ENCODE data around the gene TBC1D16. TPM values are rescaled to one million over a fixed set of nuclear protein-coding genes. Genes with fewer than 3 reads are reported as not detected.

The TBC1D16 gene
- total RNA-seq, 4 donors from 2014 or later, result 5.8 to 8.1 (median 7.0) TPM

DNA sequence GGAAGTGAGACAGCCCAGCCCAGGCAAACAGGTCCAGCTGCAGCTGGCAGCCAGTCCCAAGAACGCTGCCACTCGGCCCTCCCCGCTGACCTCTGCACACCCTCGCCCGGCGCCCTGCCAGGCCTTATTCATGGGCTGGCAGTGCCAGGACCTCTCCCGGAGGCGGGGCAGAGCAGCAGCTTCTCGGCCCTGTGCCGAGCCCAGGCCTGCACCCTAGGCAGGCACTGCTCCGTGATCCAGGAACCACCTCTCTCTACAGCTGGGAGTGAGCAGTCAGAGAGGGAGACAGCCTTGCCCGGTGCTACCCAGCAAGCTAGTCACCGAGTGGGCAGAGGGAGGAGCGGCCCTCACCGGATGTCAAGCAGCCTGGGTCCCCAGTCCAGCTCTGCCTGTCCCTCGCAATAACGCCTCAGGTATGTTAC lies 116.5 kb downstream of the TBC1D16 start:
- intact Hi-C loops (cut with DNase I; ENCODE audit: low total_unique reads) (loop anchor here (5.0 kb wide), 1 partner anchor 127 kb away; no protein-coding TSS in a partner anchor), in situ Hi-C loops (cut with MboI; ENCODE audit: low sequenced_read_pairs in 4 of 4) (no loop called here)
- Histone ChIP-seq H3K4me1 (peaks cover 13 to 17% of the 10 kb centered on the region in 2 donors), H3K27ac (no peak overlapping the region), H3K27me3 (peaks cover 28 to 36% (median 33%) of the 10 kb centered on the region in 3 donors), H3K4me3 (no peak overlapping the region), H3K9me3 (no peaks in the 10 kb centered on the region), H3K36me3 (no peaks in the 10 kb centered on the region)
- ATAC-seq (peak; percentile 82 to 85), DNase-seq (peak; percentile 84 to 93)
- TF ChIP-seq POLR2A (IDR thresholded peaks at IDR 0.05) (no peak), CTCF (IDR thresholded peaks at IDR 0.05 in 4 of 5, conservative IDR thresholded peaks at IDR 0.05 in 1 of 5) (no peak)

DNA sequence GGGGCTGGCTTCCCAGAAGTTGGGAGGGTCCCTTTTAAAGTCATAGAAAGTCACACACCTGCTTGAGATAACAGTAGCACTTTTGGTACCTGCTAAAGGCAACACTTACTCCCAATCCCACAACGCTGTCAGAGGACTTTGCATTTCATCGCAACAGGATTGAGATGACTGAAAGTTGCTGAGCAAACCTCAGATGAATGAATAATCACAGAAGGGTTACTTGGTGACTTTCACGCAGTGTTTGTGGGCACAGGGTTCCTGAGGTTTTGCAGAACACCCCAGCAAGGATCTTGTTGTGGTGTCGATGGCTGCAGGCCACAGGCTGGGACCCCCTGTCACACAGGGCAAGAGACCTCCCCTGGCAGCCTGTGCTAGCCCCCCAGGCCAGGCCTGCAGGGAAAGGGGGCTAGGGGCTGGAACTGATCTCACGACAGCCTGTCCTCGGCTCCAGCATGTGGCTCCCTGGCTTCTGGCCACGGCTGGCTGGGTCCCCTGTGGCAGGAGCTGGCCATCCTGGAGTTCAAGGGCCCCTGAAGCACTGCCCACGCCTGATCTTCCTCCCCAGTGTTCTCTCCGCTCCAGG lies 117.0 kb downstream of the TBC1D16 start:
- no peak for DNase-seq
- no peak for TF ChIP-seq POLR2A (IDR thresholded peaks at IDR 0.05)
- intact Hi-C loops (cut with DNase I; ENCODE audit: low total_unique reads) (loop anchor here (5.0 kb wide), 1 partner anchor 126 kb away; no protein-coding TSS in a partner anchor), in situ Hi-C loops (cut with MboI; ENCODE audit: low sequenced_read_pairs in 4 of 4) (no loop called here)
- Histone ChIP-seq H3K36me3 (no peaks in the 10 kb centered on the region), H3K4me3 (no peak overlapping the region), H3K27ac (no peak overlapping the region), H3K27me3 (peaks cover 28 to 36% (median 33%) of the 10 kb centered on the region in 3 donors), H3K9me3 (no peaks in the 10 kb centered on the region), H3K4me1 (peaks cover 13 to 17% of the 10 kb centered on the region in 2 donors)
- no peak for ATAC-seq

DNA sequence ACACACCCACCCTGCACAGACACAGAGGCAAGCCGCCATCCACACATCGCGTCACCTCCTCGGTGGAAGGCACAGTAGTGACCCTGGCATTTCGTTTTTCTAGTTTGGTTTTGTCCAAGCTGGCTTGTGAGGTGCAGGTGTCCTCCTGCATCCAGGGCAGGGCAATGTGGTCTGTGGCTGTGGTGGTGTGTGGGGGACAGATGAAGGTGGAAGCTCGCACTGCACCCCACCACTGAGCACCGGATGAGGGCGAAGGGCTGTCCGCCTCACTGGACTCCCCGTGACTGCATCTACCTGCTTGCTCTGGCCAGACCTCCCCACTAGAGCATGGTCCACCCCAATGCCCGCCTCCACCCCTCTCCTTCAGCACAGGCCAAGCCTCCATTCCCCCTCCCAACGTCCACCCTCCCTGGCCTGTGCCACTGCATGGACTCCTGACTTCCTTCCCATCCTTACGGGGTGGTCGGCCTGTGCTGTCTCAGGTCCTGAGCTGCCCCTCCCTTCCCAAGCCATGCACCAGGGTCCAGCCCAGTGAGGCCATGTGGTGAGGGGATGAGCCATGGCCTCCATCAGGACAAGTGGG lies 117.7 kb downstream of the TBC1D16 start:
- peaks cover 28 to 36% (median 33%) of the 10 kb centered on the region in 3 donors for H3K27me3 ChIP-seq
- in situ Hi-C loops (cut with MboI; ENCODE audit: low sequenced_read_pairs in 4 of 4), result no loop called here
- intact Hi-C loops (cut with DNase I; ENCODE audit: low total_unique reads), result loop anchor here (5.0 kb wide), 1 partner anchor 126 kb away; no protein-coding TSS in a partner anchor

DNA sequence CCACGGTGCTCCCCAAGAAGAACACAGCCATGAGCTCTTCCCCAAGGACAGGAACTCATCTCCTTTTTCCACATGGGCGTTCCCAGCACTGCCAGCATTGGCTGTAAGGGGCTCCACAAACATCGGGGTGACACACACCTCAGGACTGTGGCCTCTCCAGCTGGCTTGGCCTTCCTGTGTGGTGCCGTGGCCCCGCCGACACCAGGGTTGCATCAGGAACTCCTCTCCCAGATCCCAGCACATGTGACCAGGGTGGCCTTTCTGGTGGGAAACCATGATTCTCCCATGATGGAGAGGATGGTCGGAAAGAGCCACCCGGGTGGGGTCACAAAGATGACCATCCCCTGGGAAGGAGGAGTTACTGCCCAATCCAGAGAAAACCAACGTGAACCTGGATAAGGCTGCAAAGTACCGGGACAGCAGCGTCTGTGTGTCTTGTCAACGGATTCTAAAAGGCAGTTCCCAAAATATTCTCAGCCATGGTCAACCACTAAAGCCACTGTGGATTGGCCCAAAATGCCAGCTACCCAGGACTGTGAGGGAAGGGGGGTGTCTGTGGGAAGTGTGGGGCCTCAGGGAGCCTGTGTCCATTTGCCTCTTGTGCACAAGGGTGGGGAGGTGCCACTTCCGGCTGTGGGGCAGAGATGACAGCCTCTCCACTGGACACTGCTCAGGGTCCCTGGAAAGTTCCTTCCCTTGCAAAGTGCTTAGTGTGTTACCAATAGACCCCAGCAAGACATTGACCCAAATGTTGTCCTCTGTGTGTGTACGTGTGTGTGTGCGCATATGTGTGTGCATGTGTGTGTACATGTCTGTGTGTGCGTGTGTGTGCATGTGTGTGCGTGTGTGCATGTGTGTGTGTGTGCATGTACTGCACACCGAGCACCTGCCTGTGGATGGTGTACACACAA lies 118.4 kb downstream of the TBC1D16 start:
- no peak for DNase-seq
- no peak for TF ChIP-seq POLR2A (IDR thresholded peaks at IDR 0.05)
- no peak for TF ChIP-seq CTCF (IDR thresholded peaks at IDR 0.05 in 4 of 5, conservative IDR thresholded peaks at IDR 0.05 in 1 of 5)
- Histone ChIP-seq H3K4me3 (no peak overlapping the region), H3K36me3 (no peaks in the 10 kb centered on the region), H3K9me3 (no peaks in the 10 kb centered on the region), H3K4me1 (peaks cover 13 to 17% of the 10 kb centered on the region in 2 donors), H3K27ac (no peak overlapping the region), H3K27me3 (peaks cover 25 to 34% (median 25%) of the 10 kb centered on the region in 3 donors)
- no peak for ATAC-seq
- in situ Hi-C loops (cut with MboI; ENCODE audit: low sequenced_read_pairs in 4 of 4), result no loop called here
- intact Hi-C loops (cut with DNase I; ENCODE audit: low total_unique reads), result loop anchor here (5.0 kb wide), 1 partner anchor 125 kb away; no protein-coding TSS in a partner anchor

More for the DNA sequence above, 117.7 kb downstream of the TBC1D16 start:
- Histone ChIP-seq H3K36me3 (no peaks in the 10 kb centered on the region), H3K4me3 (no peak overlapping the region), H3K4me1 (peaks cover 13 to 17% of the 10 kb centered on the region in 2 donors), H3K27ac (no peak overlapping the region), H3K9me3 (no peaks in the 10 kb centered on the region)
- ATAC-seq (no peak), DNase-seq (no peak)
- TF ChIP-seq POLR2A (IDR thresholded peaks at IDR 0.05), result no peak
- TF ChIP-seq CTCF (IDR thresholded peaks at IDR 0.05 in 4 of 5, conservative IDR thresholded peaks at IDR 0.05 in 1 of 5), result no peak

All from gastrocnemius medialis (tissue), 4 donors.